ENCODE data around the gene ATP9A.

GRCh38 chr20:51757226-51757625, 11.0 kb downstream of the ATP9A start:
- TF ChIP-seq CTCF (IDR thresholded peaks at IDR 0.05): no peak
- TF ChIP-seq EZH2phosphoT487 (IDR thresholded peaks at IDR 0.05): no peak

Measured in neural progenitor cell (in vitro differentiated cells).